Fibroblast of lung (primary cell): ENCODE measurements around the gene EYS. TPM values are rescaled to one million over a fixed set of nuclear protein-coding genes. Genes with fewer than 3 reads are reported as not detected.

Source experiments
- DNase-seq, 2 donors: peaks; one replicate each; pipeline versions ENCODE4 v3.0.0 to v3.0.0-alpha.2; 2010; ENCODE audit warnings: low read depth in 2 of 2
- H2AFZ ChIP-seq: 2 replicates; pipeline ENCODE4 v1.5.1; 2012; ENCODE audit warnings: low read length, control low read depth, inconsistent platforms
- H3K27ac ChIP-seq: 2 replicates; pipeline ENCODE4 v1.5.1; 2011; ENCODE audit warnings: low read length, control low read depth; ENCODE audit not compliant: insufficient read depth
- H3K27me3 ChIP-seq: 2 replicates; pipeline ENCODE4 v1.5.1; 2011; ENCODE audit warnings: mild to moderate bottlenecking, low read length; ENCODE audit not compliant: control insufficient read depth, insufficient read depth
- H3K36me3 ChIP-seq: 2 replicates; pipeline ENCODE4 v1.5.1; 2011; ENCODE audit warnings: low read length; ENCODE audit not compliant: control insufficient read depth, insufficient read depth
- H3K4me1 ChIP-seq: 2 replicates; pipeline ENCODE4 v1.5.1; 2011; ENCODE audit warnings: low read length; ENCODE audit not compliant: control insufficient read depth, insufficient read depth; ENCODE audit errors: extremely low read depth
- H3K4me2 ChIP-seq: 2 replicates; pipeline ENCODE4 v1.5.1; 2011; ENCODE audit warnings: low read length, control low read depth; ENCODE audit not compliant: insufficient read depth; ENCODE audit errors: extremely low read depth
- H3K4me3 ChIP-seq, 4 experiments: fragments of 200-600 bp in 1 of 4; sonication (generic) in 1 of 4; replicated peaks in 1 of 4; 2 replicates each; pipeline ENCODE4 v1.5.1; 2011 to 2016; ENCODE audit warnings: low read length in 4 of 4, low read depth in 3 of 4, mild to moderate bottlenecking in 3 of 4, control low read depth in 2 of 4, inconsistent platforms in 1 of 4, mixed read lengths in 1 of 4; ENCODE audit not compliant: insufficient read depth in 1 of 4; ENCODE audit errors: control extremely low read depth in 1 of 4
- H3K79me2 ChIP-seq: 2 replicates; pipeline ENCODE4 v1.5.1; 2012; ENCODE audit warnings: mild to moderate bottlenecking, low read length, inconsistent platforms; ENCODE audit not compliant: control insufficient read depth, insufficient read depth
- H3K9ac ChIP-seq: 2 replicates; pipeline ENCODE4 v1.5.1; 2011; ENCODE audit warnings: mild to moderate bottlenecking, low read length, control low read depth; ENCODE audit not compliant: insufficient read depth
- H3K9me3 ChIP-seq: 2 replicates; pipeline ENCODE4 v1.5.1; 2012; ENCODE audit warnings: low read depth, low read length; ENCODE audit not compliant: control insufficient read depth, insufficient read depth
- H4K20me1 ChIP-seq: 2 replicates; pipeline ENCODE4 v1.5.1; 2011; ENCODE audit warnings: low read length; ENCODE audit not compliant: control insufficient read depth, insufficient read depth; ENCODE audit errors: extremely low read depth
- CTCF ChIP-seq, 2 donors: IDR thresholded peaks in 1 of 2; conservative IDR thresholded peaks in 1 of 2; 1 replicate in 1 of 2; 2 replicates in 1 of 2; pipeline ENCODE4 v1.5.1; 2011 to 2012; ENCODE audit warnings: low read length in 2 of 2, control low read depth in 1 of 2, inconsistent platforms in 1 of 2, low read depth in 1 of 2, mild to moderate bottlenecking in 1 of 2
- EZH2 ChIP-seq: IDR thresholded peaks from 2 replicates; pipeline ENCODE4 v1.5.1; 2012; ENCODE audit warnings: low read length, control low read depth, mild to moderate bottlenecking; ENCODE audit errors: missing control alignments
- polyA plus RNA-seq, 2 donors: library from polyadenylated mRNA; depleted of rRNA in 1 of 2; stranded (reverse) in 1 of 2; unstranded in 1 of 2; fragments of >200 nt; gene quantifications; 2 replicates each; pipeline ENCODE4 v1.2.1, GENCODE V29; 2011 to 2012; ENCODE audit warnings: missing spikeins in 1 of 2
- total RNA-seq: library from RNA; depleted of rRNA; stranded (reverse); fragments of >200 nt; gene quantifications from 2 replicates; pipeline ENCODE4 v1.2.1, GENCODE V29; 2014

EYS gene
- total and polyA plus RNA-seq, 2 donors (not counting 1 experiment from before 2014, with no cell fraction given), result under 0.01 TPM; not detected in 1

- Histone ChIP-seq H3K27me3 (no peaks in the 10 kb centered on the region), H3K27ac (no peak overlapping the region), H3K4me2 (no peak overlapping the region), H3K36me3 (no peaks in the 10 kb centered on the region), H3K4me1 (no peaks in the 10 kb centered on the region), H3K9ac (no peak overlapping the region), H3K9me3 (no peaks in the 10 kb centered on the region), H3K4me3 (no peak overlapping the region), H2AFZ (no peak overlapping the region), H4K20me1 (no peaks in the 10 kb centered on the region), H3K79me2 (no peaks in the 10 kb centered on the region)
- DNase-seq, result no peak
- TF ChIP-seq EZH2 (no peak), CTCF (conservative IDR thresholded peaks at IDR 0.05 in 1 of 2, IDR thresholded peaks at IDR 0.05 in 1 of 2; ENCODE audit: low read depth in 1 of 2, low read length in 2 of 2) (no peak)
Observed at GRCh38 chr6:64230530-64230929, 1476.5 kb downstream of the EYS start.

- Histone ChIP-seq H3K36me3 (no peaks in the 10 kb centered on the region), H3K4me1 (no peaks in the 10 kb centered on the region), H3K79me2 (no peaks in the 10 kb centered on the region), H2AFZ (no peak overlapping the region), H3K27me3 (no peaks in the 10 kb centered on the region), H4K20me1 (no peaks in the 10 kb centered on the region), H3K4me3 (no peak overlapping the region), H3K9ac (no peak overlapping the region), H3K9me3 (no peaks in the 10 kb centered on the region), H3K4me2 (no peak overlapping the region), H3K27ac (no peak overlapping the region)
- TF ChIP-seq CTCF (conservative IDR thresholded peaks at IDR 0.05 in 1 of 2, IDR thresholded peaks at IDR 0.05 in 1 of 2; ENCODE audit: low read depth in 1 of 2, low read length in 2 of 2) (no peak), EZH2 (no peak)
- peak in 1 of 2 donors; percentile 21 for DNase-seq
Observed at GRCh38 chr6:64227863-64228262, 1479.2 kb downstream of the EYS start.

GRCh38 chr6:64225503-64225902 lies 1481.5 kb downstream of the EYS start:
- Histone ChIP-seq H3K4me3 (no peak overlapping the region), H3K9me3 (no peaks in the 10 kb centered on the region), H3K4me1 (no peaks in the 10 kb centered on the region), H3K4me2 (no peak overlapping the region), H2AFZ (no peak overlapping the region), H4K20me1 (no peaks in the 10 kb centered on the region), H3K36me3 (no peaks in the 10 kb centered on the region), H3K9ac (no peak overlapping the region), H3K27ac (no peak overlapping the region), H3K79me2 (no peaks in the 10 kb centered on the region), H3K27me3 (no peaks in the 10 kb centered on the region)
- DNase-seq, result no peak
- no peak for TF ChIP-seq CTCF (conservative IDR thresholded peaks at IDR 0.05 in 1 of 2, IDR thresholded peaks at IDR 0.05 in 1 of 2; ENCODE audit: low read depth in 1 of 2, low read length in 2 of 2)
- no peak for TF ChIP-seq EZH2
